GM19467 (cell line): ENCODE data around the gene SCAMP5.
A peak's percentile ranks its signal among the peaks of the same experiment; 100 is the strongest.

Experiments
- ATAC-seq: cut with Tn5 transposase; IDR thresholded peaks from one replicate; pipeline ENCODE4 v1.9.1; 2021; ENCODE audit warnings: mild to moderate bottlenecking, moderate library complexity; ENCODE audit not compliant: unreplicated experiment

The SCAMP5 gene, protein sequence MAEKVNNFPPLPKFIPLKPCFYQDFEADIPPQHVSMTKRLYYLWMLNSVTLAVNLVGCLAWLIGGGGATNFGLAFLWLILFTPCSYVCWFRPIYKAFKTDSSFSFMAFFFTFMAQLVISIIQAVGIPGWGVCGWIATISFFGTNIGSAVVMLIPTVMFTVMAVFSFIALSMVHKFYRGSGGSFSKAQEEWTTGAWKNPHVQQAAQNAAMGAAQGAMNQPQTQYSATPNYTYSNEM

GRCh38 chr15:74995182-74995778 is at the start of gene SCAMP5:
TSS of gene SCAMP5 (plus strand) at chr15:74995563. CDS start at chr15:75011840, 16,277 bp downstream.
- peak; percentile 88 for ATAC-seq

- no peak for ATAC-seq
These were observed 45.1 kb upstream of the SCAMP5 start for GRCh38 chr15:74950078-74950908.

DNA sequence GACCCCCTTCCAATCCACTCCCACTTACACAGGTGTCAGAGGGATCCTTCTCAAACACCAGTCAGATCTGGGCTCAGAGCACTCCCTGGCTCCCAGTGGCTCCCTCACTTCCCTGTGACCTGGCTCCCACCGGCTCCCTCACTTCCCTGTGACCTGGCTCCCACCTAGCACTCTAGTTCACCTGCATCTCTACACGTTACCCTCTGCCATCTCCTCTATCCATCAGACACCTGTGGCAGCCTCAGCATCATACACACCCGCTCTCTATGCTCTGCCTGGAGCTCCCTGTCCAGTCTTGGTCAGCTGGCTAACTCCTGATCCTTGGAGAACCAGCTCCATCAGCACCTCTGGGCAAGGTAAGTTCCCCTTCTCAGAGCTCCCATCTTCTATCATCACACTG is 44.4 kb upstream of the SCAMP5 start:
- no peak for ATAC-seq

DNA sequence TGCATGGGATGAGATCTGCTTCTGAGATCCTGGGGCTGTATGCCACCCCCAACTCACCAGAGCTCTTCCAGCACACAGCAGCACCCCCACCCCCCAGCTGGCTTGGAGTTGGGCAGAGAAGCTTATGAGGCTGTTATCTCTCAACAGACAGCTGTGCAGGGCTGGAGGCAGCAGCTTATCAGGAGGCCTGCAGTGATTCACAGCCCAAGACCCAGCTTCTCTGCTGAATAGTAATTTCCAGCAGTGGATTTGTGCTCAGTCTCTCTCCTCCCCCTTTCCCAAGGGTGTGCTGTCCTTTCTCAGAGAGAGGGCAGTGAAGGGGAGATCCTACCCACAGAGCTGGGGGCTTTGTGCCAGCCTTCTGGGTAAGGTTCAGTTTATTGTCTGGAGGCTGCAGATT is 40.8 kb upstream of the SCAMP5 start:
- no peak for ATAC-seq

GRCh38 chr15:74955017-74955416 is 40.3 kb upstream of the SCAMP5 start:
- no peak for ATAC-seq

- peak; percentile 44 for ATAC-seq
These were observed 39.3 kb upstream of the SCAMP5 start for GRCh38 chr15:74955796-74956647.

DNA sequence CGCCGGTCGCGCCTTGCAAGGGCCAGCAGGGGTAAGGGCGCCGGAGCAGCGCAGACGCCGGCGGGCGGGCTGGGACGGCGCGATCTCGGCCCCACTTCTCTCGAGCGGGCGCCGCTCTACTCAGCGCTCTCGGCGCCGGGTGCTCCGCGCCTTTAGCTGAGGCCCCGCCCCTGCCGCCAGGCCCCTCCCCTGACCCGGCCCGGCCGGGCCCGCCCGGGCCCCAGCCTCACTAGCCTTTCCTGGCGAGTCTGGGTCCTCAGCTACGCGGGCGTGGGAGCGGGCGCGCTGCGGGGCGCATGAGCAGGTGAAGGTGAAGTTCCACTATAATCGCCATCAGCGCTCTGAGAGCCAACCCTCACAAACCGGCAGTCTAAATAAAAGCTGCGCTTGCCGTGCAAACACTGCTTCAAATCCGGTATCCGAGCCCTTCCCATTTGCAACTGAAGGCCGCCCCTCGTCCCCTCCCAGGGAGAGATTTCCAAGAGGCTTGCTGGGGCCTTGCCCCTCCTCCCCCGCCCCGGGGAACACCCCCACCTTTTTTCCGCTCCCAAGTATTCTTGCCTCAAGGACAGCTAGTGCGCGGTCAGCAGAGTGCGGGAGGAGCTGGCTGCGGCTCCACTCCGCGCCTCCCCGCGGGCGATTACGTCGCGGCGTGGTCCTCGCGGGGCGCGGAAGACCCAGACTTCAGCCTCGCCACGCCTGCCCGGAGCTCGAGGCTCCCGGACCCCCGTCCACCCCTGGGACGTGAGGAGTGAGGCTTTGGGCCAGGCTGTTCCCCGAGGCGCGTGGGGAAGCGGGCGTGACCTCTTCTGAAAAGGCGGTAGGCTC is 38.5 kb upstream of the SCAMP5 start, which contains the start of gene RPP25:
Gene RPP25 (minus strand): TSS at position 125 of the 828 bp plus-strand sequence. CDS start 189 bp downstream, outside the sequence.
- ATAC-seq: peak; percentile 71

DNA sequence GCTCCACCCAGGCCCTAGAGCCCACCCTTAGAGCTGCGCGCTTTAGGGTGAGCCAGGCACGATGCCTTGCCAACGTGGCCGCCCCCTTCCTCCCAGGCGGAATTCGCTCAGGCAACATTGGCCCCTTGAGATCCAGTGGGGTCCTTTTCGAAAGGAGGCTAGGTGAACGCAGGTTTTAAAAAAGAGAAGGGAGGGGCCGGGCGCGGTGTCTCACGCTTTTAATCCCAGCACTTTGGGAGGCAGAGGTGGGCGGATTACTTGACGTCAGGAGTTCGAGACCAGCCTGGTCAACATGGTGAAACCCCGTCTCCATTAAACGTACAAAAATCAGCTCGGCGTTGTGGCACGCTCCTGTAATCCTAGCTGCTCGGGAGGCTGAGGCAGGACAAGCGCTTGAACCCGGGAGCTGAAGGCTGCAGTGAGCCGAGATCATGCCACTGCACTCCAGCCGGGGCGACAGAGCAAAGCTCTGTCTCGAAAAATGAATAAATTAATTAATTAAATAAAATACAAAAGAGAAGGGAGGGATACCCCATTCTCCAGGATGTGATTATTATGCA is 37.8 kb upstream of the SCAMP5 start:
- ATAC-seq: no peak

DNA sequence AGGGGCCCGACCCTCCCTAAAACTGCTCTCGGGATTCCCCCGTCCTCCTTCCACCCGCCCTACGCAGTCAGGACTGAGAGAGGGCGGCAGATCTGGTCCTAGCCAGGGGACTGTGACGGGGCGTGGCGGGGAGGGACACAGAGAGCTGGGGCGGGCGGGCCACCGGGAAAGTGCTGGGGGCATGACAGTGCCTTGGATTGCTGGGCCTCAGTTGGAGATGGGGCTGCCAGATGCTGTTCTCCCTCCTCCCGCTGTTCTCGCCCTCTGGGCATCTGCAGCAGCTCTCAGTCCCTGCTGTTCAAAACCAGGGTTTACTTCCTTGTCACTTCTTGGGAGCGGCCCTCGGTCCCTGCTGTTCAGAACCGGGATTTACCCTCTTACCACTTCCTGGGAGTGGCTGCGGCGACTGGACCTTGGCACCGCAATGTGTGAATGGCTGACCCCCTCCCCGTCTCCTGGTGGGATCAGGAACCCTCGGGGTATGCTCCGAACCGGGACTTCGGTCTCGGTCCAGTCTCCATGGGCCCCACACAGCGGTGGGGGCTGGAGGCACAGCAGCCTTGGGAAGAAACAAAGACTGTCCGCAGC is 36.9 kb upstream of the SCAMP5 start:
- ATAC-seq: no peak

DNA sequence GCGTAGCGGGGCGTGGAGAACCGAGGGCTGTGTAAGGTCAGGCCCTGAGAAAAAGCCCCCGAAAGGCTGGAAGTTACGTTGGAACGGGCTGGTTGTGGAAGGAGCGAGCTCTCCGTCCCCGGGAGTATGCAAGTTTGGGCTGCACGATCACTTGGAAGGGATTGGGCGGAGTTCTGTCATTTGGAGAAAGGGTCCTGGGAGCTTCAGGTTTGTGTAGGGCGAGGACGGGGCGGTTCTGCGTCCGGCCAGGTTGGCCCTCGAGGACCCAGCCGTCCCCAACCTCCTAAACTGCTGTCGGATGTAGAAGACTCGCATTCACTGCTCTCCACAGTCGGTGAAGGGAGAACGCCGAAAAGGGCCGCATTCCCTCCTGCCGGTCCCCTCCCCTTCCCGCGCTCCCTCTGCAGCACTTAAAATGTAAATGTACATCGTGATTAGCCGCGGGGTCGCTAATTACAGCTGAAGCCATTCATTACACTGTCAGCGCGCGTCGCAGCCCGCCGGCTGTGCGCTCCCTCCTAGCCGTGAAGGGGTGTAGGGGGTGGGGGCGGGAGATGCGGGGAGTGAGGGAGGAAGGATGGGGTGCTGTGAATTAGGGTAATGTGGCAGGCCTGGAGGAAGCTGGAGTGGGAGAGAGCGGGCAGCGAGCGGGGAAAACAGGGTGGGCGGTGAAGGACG is 36.3 kb upstream of the SCAMP5 start:
- no peak for ATAC-seq

GRCh38 chr15:74959586-74959939 is 35.8 kb upstream of the SCAMP5 start:
- ATAC-seq: no peak

- ATAC-seq: no peak
These were observed 35.1 kb upstream of the SCAMP5 start for GRCh38 chr15:74960286-74960685.

GRCh38 chr15:74960995-74961588 is 34.3 kb upstream of the SCAMP5 start:
- ATAC-seq: no peak

GRCh38 chr15:74961616-74962015 is 33.7 kb upstream of the SCAMP5 start:
- ATAC-seq: no peak

GRCh38 chr15:74962219-74962618 is 33.1 kb upstream of the SCAMP5 start:
- no peak for ATAC-seq

DNA sequence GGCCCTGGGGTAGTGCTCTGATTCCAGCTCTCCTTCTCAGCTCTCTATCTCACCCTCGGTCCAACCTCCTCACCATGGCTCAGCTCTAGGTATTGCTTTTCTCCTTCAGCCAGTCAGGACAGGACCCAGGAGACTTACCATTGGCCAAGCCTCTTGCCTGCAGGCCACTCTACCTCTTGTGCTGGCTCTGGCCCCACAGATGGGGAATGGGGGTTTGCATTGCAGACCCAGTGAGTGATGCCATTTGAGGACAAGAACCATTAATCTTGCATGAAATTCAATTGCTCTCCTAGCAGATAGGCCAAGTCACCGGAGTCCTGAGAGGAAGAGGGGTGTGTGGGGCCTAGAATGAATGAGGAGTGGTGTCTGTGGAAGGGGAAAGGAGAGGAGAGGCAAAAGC is 32.7 kb upstream of the SCAMP5 start:
- ATAC-seq: no peak

GRCh38 chr15:74963213-74963612 is 32.1 kb upstream of the SCAMP5 start:
- ATAC-seq: no peak

DNA sequence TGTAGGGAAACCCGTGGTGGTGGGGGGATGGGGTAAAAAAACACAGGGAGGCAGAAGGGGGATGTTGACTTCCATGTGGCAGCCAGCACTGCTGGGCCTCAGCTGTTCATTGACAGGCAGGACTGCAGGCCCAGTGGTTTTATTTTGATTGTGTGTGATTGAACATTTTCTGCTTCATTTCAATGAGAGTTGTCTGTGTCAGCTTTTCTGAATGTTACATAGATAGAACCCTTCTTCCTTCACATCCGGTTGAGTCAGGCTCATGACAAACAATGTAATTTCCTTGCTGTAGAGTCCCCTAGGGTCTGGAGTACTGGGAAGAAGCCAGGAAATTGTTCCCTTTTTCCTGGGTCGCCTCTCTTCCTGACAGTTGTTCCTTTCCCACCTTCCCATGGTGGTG is 30.6 kb upstream of the SCAMP5 start:
- no peak for ATAC-seq
